Fibroblast of mammary gland (primary cell): ENCODE measurements around the gene DIAPH1.

ENCODE experiments used
- DNase-seq: peaks from one replicate; pipeline ENCODE4 v3.0.0-alpha.2; 2010; ENCODE audit warnings: low read depth
- H3K4me3 ChIP-seq: 2 replicates; pipeline ENCODE4 v1.5.1; 2011; ENCODE audit warnings: low read depth, mild to moderate bottlenecking, low read length, moderate library complexity; ENCODE audit not compliant: control insufficient read depth
- CTCF ChIP-seq: conservative IDR thresholded peaks from 2 replicates; pipeline ENCODE4 v1.5.1; 2011; ENCODE audit warnings: low read depth, low read length, inconsistent platforms; ENCODE audit not compliant: control insufficient read depth, insufficient read depth

DIAPH1 gene

GRCh38 chr5:141508798-141509611 is 109.8 kb downstream of the DIAPH1 start:
- DNase-seq, result peak; percentile 97
- H3K4me3 ChIP-seq, result peak overlapping the region; percentile 40

GRCh38 chr5:141508440-141508797 is 110.4 kb downstream of the DIAPH1 start:
- TF ChIP-seq CTCF, result no peak
- H3K4me3 ChIP-seq, result peak overlapping the region; percentile 40
- DNase-seq, result peak; percentile 56

More at GRCh38 chr5:141508798-141509611, 109.8 kb downstream of the DIAPH1 start:
- TF ChIP-seq CTCF, result no peak

- peak overlapping the region; percentile 40 for H3K4me3 ChIP-seq
- DNase-seq, result peak; percentile 94
- TF ChIP-seq CTCF, result no peak
These were observed 111.3 kb downstream of the DIAPH1 start for GRCh38 chr5:141507387-141508091.

- DNase-seq, result no peak
- no peak overlapping the region for H3K4me3 ChIP-seq
- no peak for TF ChIP-seq CTCF
These were observed 112.2 kb downstream of the DIAPH1 start for GRCh38 chr5:141506381-141507155.

- TF ChIP-seq CTCF, result no peak
- no peak overlapping the region for H3K4me3 ChIP-seq
- no peak for DNase-seq
These were observed 114.6 kb downstream of the DIAPH1 start for GRCh38 chr5:141504216-141504615.

- no peak for DNase-seq
- no peak for TF ChIP-seq CTCF
- no peak overlapping the region for H3K4me3 ChIP-seq
These were observed 115.1 kb downstream of the DIAPH1 start for GRCh38 chr5:141503681-141504080.
